ENCODE measurements around the gene DDI2. TPM values are rescaled to one million over a fixed set of nuclear protein-coding genes. Genes with fewer than 3 reads are reported as not detected.
"Not testable (repeated sequence)": the region's sequence is repeated elsewhere in the genome, so short reads cannot be mapped to it uniquely, and the experiment has no call there.

The DDI2 gene
- total RNA-seq, 1 donor from 2014 or later, result 13.0 TPM

GRCh38 chr1:15636436-15636835 lies 19.2 kb downstream of the DDI2 start:
- DNase-seq (ENCODE audit: low read depth in 2 of 2), result no peak

GRCh38 chr1:15637826-15638225 lies 20.6 kb downstream of the DDI2 start:
- no peak for DNase-seq (ENCODE audit: low read depth in 2 of 2)

- no peak for DNase-seq (ENCODE audit: low read depth in 2 of 2)
These were observed 22.0 kb downstream of the DDI2 start for GRCh38 chr1:15639262-15639661.

GRCh38 chr1:15639931-15640330 lies 22.7 kb downstream of the DDI2 start:
- DNase-seq (ENCODE audit: low read depth in 2 of 2), result no peak

- no peak for DNase-seq (ENCODE audit: low read depth in 2 of 2)
These were observed 23.4 kb downstream of the DDI2 start for GRCh38 chr1:15640667-15641066.

GRCh38 chr1:15649937-15650336 lies 32.7 kb downstream of the DDI2 start:
- no peak for DNase-seq (ENCODE audit: low read depth in 2 of 2)

GRCh38 chr1:15650433-15650832 lies 33.2 kb downstream of the DDI2 start:
- no peak for DNase-seq (ENCODE audit: low read depth in 2 of 2)

GRCh38 chr1:15652130-15652529 lies 34.9 kb downstream of the DDI2 start:
- DNase-seq (ENCODE audit: low read depth in 2 of 2), result not testable (repeated sequence)

GRCh38 chr1:15654091-15654690 lies 36.9 kb downstream of the DDI2 start:
- no peak for DNase-seq (ENCODE audit: low read depth in 2 of 2)

GRCh38 chr1:15656464-15656863 lies 39.2 kb downstream of the DDI2 start:
- DNase-seq (ENCODE audit: low read depth in 2 of 2), result no peak

- DNase-seq (ENCODE audit: low read depth in 2 of 2), result peak; percentile 7 to 58
These were observed 39.8 kb downstream of the DDI2 start for GRCh38 chr1:15657021-15657420.

- no peak for DNase-seq (ENCODE audit: low read depth in 2 of 2)
These were observed 42.9 kb downstream of the DDI2 start for GRCh38 chr1:15660151-15660550.

- DNase-seq (ENCODE audit: low read depth in 2 of 2), result no peak
These were observed 45.2 kb downstream of the DDI2 start for GRCh38 chr1:15662477-15662876.

GRCh38 chr1:15663925-15664324 lies 46.7 kb downstream of the DDI2 start:
- DNase-seq (ENCODE audit: low read depth in 2 of 2), result no peak

GRCh38 chr1:15667362-15667761 lies 50.1 kb downstream of the DDI2 start:
- no peak for DNase-seq (ENCODE audit: low read depth in 2 of 2)

GRCh38 chr1:15668089-15668754 lies 51.0 kb downstream of the DDI2 start:
- peak in 1 of 2 donors; percentile 57 for DNase-seq (ENCODE audit: low read depth in 2 of 2)

- no peak for DNase-seq (ENCODE audit: low read depth in 2 of 2)
These were observed 51.8 kb downstream of the DDI2 start for GRCh38 chr1:15669074-15669473.

GRCh38 chr1:15669864-15670263 lies 52.6 kb downstream of the DDI2 start:
- DNase-seq (ENCODE audit: low read depth in 2 of 2), result no peak

GRCh38 chr1:15671430-15671829 lies 54.2 kb downstream of the DDI2 start:
- no peak for DNase-seq (ENCODE audit: low read depth in 2 of 2)

GRCh38 chr1:15674386-15675159 lies 57.3 kb downstream of the DDI2 start:
- no peak for DNase-seq (ENCODE audit: low read depth in 2 of 2)

- no peak for DNase-seq (ENCODE audit: low read depth in 2 of 2)
These were observed 58.8 kb downstream of the DDI2 start for GRCh38 chr1:15676010-15676409.
